ENCODE results near the gene LIMCH1. TPM values are rescaled to one million over a fixed set of nuclear protein-coding genes. Genes with fewer than 3 reads are reported as not detected.

The LIMCH1 gene
- total RNA-seq, 1 donor from 2014 or later: 7.1 TPM

- TF ChIP-seq CTCF (IDR thresholded peaks at IDR 0.05; ENCODE audit: insufficient read depth, low read depth, low read length): no peak
- no peak for TF ChIP-seq EZH2 (IDR thresholded peaks at IDR 0.05; ENCODE audit: insufficient read depth, low read length)
- H3K4me1 Mint-ChIP-seq (ENCODE audit: low read depth, unreplicated experiment): peaks cover 9% of the 10 kb centered on the region
Observed at GRCh38 chr4:41505161-41505661, 32.7 kb upstream of the LIMCH1 start.

GRCh38 chr4:41506130-41506529, 31.8 kb upstream of the LIMCH1 start:
- Histone ChIP-seq H3K4me1 (ENCODE audit: insufficient read depth, low read length) (peaks cover 19% of the 10 kb centered on the region), H3K27ac (ENCODE audit: low read depth, low read length) (no peak overlapping the region), H3K79me2 (ENCODE audit: insufficient read depth, low read length) (no peaks in the 10 kb centered on the region), H3K4me2 (ENCODE audit: low read length) (peak overlapping the region; percentile 20), H3K9me3 (ENCODE audit: insufficient read depth, low read depth, low read length) (no peaks in the 10 kb centered on the region), H3K27me3 (ENCODE audit: insufficient read depth, low read length) (no peaks in the 10 kb centered on the region), H3K36me3 (ENCODE audit: insufficient read depth, low read length) (no peaks in the 10 kb centered on the region), H4K20me1 (ENCODE audit: insufficient read depth, low read length) (no peaks in the 10 kb centered on the region), H3K9ac (ENCODE audit: low read length) (no peak overlapping the region), H2AFZ (ENCODE audit: low read depth, low read length) (no peak overlapping the region), H3K4me3 (ENCODE audit: insufficient read depth, low read depth, low read length) (no peak overlapping the region)
- DNase-seq (ENCODE audit: low read depth) (peak; percentile 86), FAIRE-seq (no peak)
- peaks cover 5% of the 10 kb centered on the region for H3K9me3 Mint-ChIP-seq (ENCODE audit: unreplicated experiment)
- no peaks in the 10 kb centered on the region for H3K36me3 Mint-ChIP-seq (ENCODE audit: low read depth, unreplicated experiment)
- peaks cover 9% of the 10 kb centered on the region for H3K4me1 Mint-ChIP-seq (ENCODE audit: low read depth, unreplicated experiment)
- no peak overlapping the region for H3K27ac Mint-ChIP-seq (ENCODE audit: unreplicated experiment)
- TF ChIP-seq EZH2 (IDR thresholded peaks at IDR 0.05; ENCODE audit: insufficient read depth, low read length) (no peak), CTCF (IDR thresholded peaks at IDR 0.05; ENCODE audit: insufficient read depth, low read depth, low read length) (no peak)
- H3K4me3 Mint-ChIP-seq (ENCODE audit: unreplicated experiment): no peak overlapping the region
- H3K27me3 Mint-ChIP-seq (ENCODE audit: low read depth, unreplicated experiment): peaks cover 3% of the 10 kb centered on the region

More at GRCh38 chr4:41505161-41505661, 32.7 kb upstream of the LIMCH1 start:
- no peak overlapping the region for H2AFZ ChIP-seq (ENCODE audit: low read depth, low read length)
- H4K20me1 ChIP-seq (ENCODE audit: insufficient read depth, low read length): no peaks in the 10 kb centered on the region
- H3K36me3 Mint-ChIP-seq (ENCODE audit: low read depth, unreplicated experiment): no peaks in the 10 kb centered on the region
- peaks cover 19% of the 10 kb centered on the region for H3K4me1 ChIP-seq (ENCODE audit: insufficient read depth, low read length)
- FAIRE-seq: no peak
- peak; percentile 80 for DNase-seq (ENCODE audit: low read depth)
- H3K9me3 ChIP-seq (ENCODE audit: insufficient read depth, low read depth, low read length): no peaks in the 10 kb centered on the region
- peak overlapping the region; percentile 44 for H3K27ac ChIP-seq (ENCODE audit: low read depth, low read length)
- peak overlapping the region; percentile 20 for H3K4me2 ChIP-seq (ENCODE audit: low read length)
- no peak overlapping the region for H3K27ac Mint-ChIP-seq (ENCODE audit: unreplicated experiment)
- H3K27me3 ChIP-seq (ENCODE audit: insufficient read depth, low read length): no peaks in the 10 kb centered on the region
- H3K4me3 Mint-ChIP-seq (ENCODE audit: unreplicated experiment): no peak overlapping the region
- H3K27me3 Mint-ChIP-seq (ENCODE audit: low read depth, unreplicated experiment): peaks cover 3% of the 10 kb centered on the region
- H3K9me3 Mint-ChIP-seq (ENCODE audit: unreplicated experiment): peaks cover 5% of the 10 kb centered on the region
- H3K4me3 ChIP-seq (ENCODE audit: insufficient read depth, low read depth, low read length): no peak overlapping the region
- H3K36me3 ChIP-seq (ENCODE audit: insufficient read depth, low read length): no peaks in the 10 kb centered on the region
- no peaks in the 10 kb centered on the region for H3K79me2 ChIP-seq (ENCODE audit: insufficient read depth, low read length)
- no peak overlapping the region for H3K9ac ChIP-seq (ENCODE audit: low read length)

- Mint-ChIP-seq H3K36me3 (ENCODE audit: low read depth, unreplicated experiment) (no peaks in the 10 kb centered on the region), H3K27me3 (ENCODE audit: low read depth, unreplicated experiment) (peaks cover 3% of the 10 kb centered on the region), H3K4me1 (ENCODE audit: low read depth, unreplicated experiment) (peaks cover 9% of the 10 kb centered on the region), H3K4me3 (ENCODE audit: unreplicated experiment) (no peak overlapping the region), H3K27ac (ENCODE audit: unreplicated experiment) (no peak overlapping the region), H3K9me3 (ENCODE audit: unreplicated experiment) (peaks cover 5% of the 10 kb centered on the region)
- H3K36me3 ChIP-seq (ENCODE audit: insufficient read depth, low read length): no peaks in the 10 kb centered on the region
- TF ChIP-seq EZH2 (IDR thresholded peaks at IDR 0.05; ENCODE audit: insufficient read depth, low read length) (no peak), CTCF (IDR thresholded peaks at IDR 0.05; ENCODE audit: insufficient read depth, low read depth, low read length) (no peak)
- peak; percentile 61 for DNase-seq (ENCODE audit: low read depth)
- no peaks in the 10 kb centered on the region for H3K9me3 ChIP-seq (ENCODE audit: insufficient read depth, low read depth, low read length)
- peak overlapping the region; percentile 24 for H3K27ac ChIP-seq (ENCODE audit: low read depth, low read length)
- H4K20me1 ChIP-seq (ENCODE audit: insufficient read depth, low read length): no peaks in the 10 kb centered on the region
- H3K79me2 ChIP-seq (ENCODE audit: insufficient read depth, low read length): no peaks in the 10 kb centered on the region
- no peak for FAIRE-seq
- peaks cover 19% of the 10 kb centered on the region for H3K4me1 ChIP-seq (ENCODE audit: insufficient read depth, low read length)
- H3K4me3 ChIP-seq (ENCODE audit: insufficient read depth, low read depth, low read length): no peak overlapping the region
- no peaks in the 10 kb centered on the region for H3K27me3 ChIP-seq (ENCODE audit: insufficient read depth, low read length)
- H3K4me2 ChIP-seq (ENCODE audit: low read length): no peak overlapping the region
- H3K9ac ChIP-seq (ENCODE audit: low read length): no peak overlapping the region
- H2AFZ ChIP-seq (ENCODE audit: low read depth, low read length): no peak overlapping the region
Observed at GRCh38 chr4:41507291-41507947, 30.5 kb upstream of the LIMCH1 start.
